ENCODE data around the gene ADAP1.

ADAP1 gene

GRCh38 chr7:990352-990932, 36.0 kb upstream of the ADAP1 start:
- H3K4me3 ChIP-seq (ENCODE audit: low read depth, low read length): no peak overlapping the region
- no peak for DNase-seq (ENCODE audit: low read depth)

- no peak for DNase-seq (ENCODE audit: low read depth)
Observed at GRCh38 chr7:988963-989529, 34.6 kb upstream of the ADAP1 start.

GRCh38 chr7:988426-988911, 34.0 kb upstream of the ADAP1 start:
- no peak for DNase-seq (ENCODE audit: low read depth)
- H3K4me3 ChIP-seq (ENCODE audit: low read depth, low read length): no peak overlapping the region

More at GRCh38 chr7:988963-989529, 34.6 kb upstream of the ADAP1 start:
- H3K4me3 ChIP-seq (ENCODE audit: low read depth, low read length): no peak overlapping the region

- DNase-seq (ENCODE audit: low read depth): no peak
- no peak overlapping the region for H3K4me3 ChIP-seq (ENCODE audit: low read depth, low read length)
Observed at GRCh38 chr7:987909-988308, 33.4 kb upstream of the ADAP1 start.

- DNase-seq (ENCODE audit: low read depth): no peak
- no peak overlapping the region for H3K4me3 ChIP-seq (ENCODE audit: low read depth, low read length)
Observed at GRCh38 chr7:986766-987751, 32.6 kb upstream of the ADAP1 start.

GRCh38 chr7:985915-986741, 31.6 kb upstream of the ADAP1 start:
- DNase-seq (ENCODE audit: low read depth): no peak

GRCh38 chr7:985127-985416, 30.6 kb upstream of the ADAP1 start:
- no peak overlapping the region for H3K4me3 ChIP-seq (ENCODE audit: low read depth, low read length)

More at GRCh38 chr7:985915-986741, 31.6 kb upstream of the ADAP1 start:
- H3K4me3 ChIP-seq (ENCODE audit: low read depth, low read length): no peak overlapping the region

GRCh38 chr7:984361-985126, 30.1 kb upstream of the ADAP1 start:
- no peak overlapping the region for H3K4me3 ChIP-seq (ENCODE audit: low read depth, low read length)
- no peak for DNase-seq (ENCODE audit: low read depth)

More at GRCh38 chr7:985127-985416, 30.6 kb upstream of the ADAP1 start:
- no peak for DNase-seq (ENCODE audit: low read depth)

- no peak overlapping the region for H3K4me3 ChIP-seq (ENCODE audit: low read depth, low read length)
- no peak for DNase-seq (ENCODE audit: low read depth)
Observed at GRCh38 chr7:983616-984071, 29.2 kb upstream of the ADAP1 start.

GRCh38 chr7:983004-983615, 28.6 kb upstream of the ADAP1 start, which contains the start of gene CYP2W1:
TSS of gene CYP2W1 (plus strand) at chr7:983181. CDS start at chr7:983212, 31 bp downstream.
- no peak for DNase-seq (ENCODE audit: low read depth)
- H3K4me3 ChIP-seq (ENCODE audit: low read depth, low read length): no peak within 1 kb of the TSS

- H3K4me3 ChIP-seq (ENCODE audit: low read depth, low read length): no peak overlapping the region
- DNase-seq (ENCODE audit: low read depth): no peak
Observed at GRCh38 chr7:982511-983003, 28.1 kb upstream of the ADAP1 start.

- no peak overlapping the region for H3K4me3 ChIP-seq (ENCODE audit: low read depth, low read length)
- DNase-seq (ENCODE audit: low read depth): no peak
Observed at GRCh38 chr7:981793-982510, 27.5 kb upstream of the ADAP1 start.

- DNase-seq (ENCODE audit: low read depth): no peak
- H3K4me3 ChIP-seq (ENCODE audit: low read depth, low read length): no peak overlapping the region
Observed at GRCh38 chr7:979886-980571, 25.5 kb upstream of the ADAP1 start.

GRCh38 chr7:979151-979550, 24.7 kb upstream of the ADAP1 start:
- no peak for DNase-seq (ENCODE audit: low read depth)
- no peak overlapping the region for H3K4me3 ChIP-seq (ENCODE audit: low read depth, low read length)

GRCh38 chr7:978416-979091, 24.1 kb upstream of the ADAP1 start:
- no peak overlapping the region for H3K4me3 ChIP-seq (ENCODE audit: low read depth, low read length)
- no peak for DNase-seq (ENCODE audit: low read depth)

- no peak overlapping the region for H3K4me3 ChIP-seq (ENCODE audit: low read depth, low read length)
- DNase-seq (ENCODE audit: low read depth): no peak
Observed at GRCh38 chr7:978049-978346, 23.5 kb upstream of the ADAP1 start.

Measured in skeletal muscle cell (primary cell).